OCI-LY7 (cell line): ENCODE data around the gene EVI5.
"Not testable (repeated sequence)": the region's sequence is repeated elsewhere in the genome, so short reads cannot be mapped to it uniquely, and the experiment has no call there.

ENCODE experiments used
- CTCF ChIP-seq: fragments of 200-600 bp; sonication (generic); conservative IDR thresholded peaks from 2 replicates; pipeline ENCODE4 v1.5.1; 2014; ENCODE audit warnings: mild to moderate bottlenecking, antibody characterized with exemption, low read length, moderate library complexity, mixed read lengths
- EZH2phosphoT487 ChIP-seq: fragments of 200-600 bp; sonication (generic); IDR thresholded peaks from 2 replicates; pipeline ENCODE4 v1.6.1; 2018; ENCODE audit warnings: low read depth, borderline replicate concordance, mild to moderate bottlenecking, mixed run types, antibody characterized with exemption, low read length, moderate library complexity, mixed read lengths

- not testable (repeated sequence) for TF ChIP-seq CTCF, EZH2phosphoT487
These were observed 195.5 kb downstream of the EVI5 start for GRCh38 chr1:92589361-92589760.
